ENCODE results near the gene TIMM10. TPM values are rescaled to one million over a fixed set of nuclear protein-coding genes. Genes with fewer than 3 reads are reported as not detected.

TIMM10 gene, protein sequence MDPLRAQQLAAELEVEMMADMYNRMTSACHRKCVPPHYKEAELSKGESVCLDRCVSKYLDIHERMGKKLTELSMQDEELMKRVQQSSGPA
- 10 to 100 TPM; 44.0 to 48.1 TPM for total RNA-seq

DNA sequence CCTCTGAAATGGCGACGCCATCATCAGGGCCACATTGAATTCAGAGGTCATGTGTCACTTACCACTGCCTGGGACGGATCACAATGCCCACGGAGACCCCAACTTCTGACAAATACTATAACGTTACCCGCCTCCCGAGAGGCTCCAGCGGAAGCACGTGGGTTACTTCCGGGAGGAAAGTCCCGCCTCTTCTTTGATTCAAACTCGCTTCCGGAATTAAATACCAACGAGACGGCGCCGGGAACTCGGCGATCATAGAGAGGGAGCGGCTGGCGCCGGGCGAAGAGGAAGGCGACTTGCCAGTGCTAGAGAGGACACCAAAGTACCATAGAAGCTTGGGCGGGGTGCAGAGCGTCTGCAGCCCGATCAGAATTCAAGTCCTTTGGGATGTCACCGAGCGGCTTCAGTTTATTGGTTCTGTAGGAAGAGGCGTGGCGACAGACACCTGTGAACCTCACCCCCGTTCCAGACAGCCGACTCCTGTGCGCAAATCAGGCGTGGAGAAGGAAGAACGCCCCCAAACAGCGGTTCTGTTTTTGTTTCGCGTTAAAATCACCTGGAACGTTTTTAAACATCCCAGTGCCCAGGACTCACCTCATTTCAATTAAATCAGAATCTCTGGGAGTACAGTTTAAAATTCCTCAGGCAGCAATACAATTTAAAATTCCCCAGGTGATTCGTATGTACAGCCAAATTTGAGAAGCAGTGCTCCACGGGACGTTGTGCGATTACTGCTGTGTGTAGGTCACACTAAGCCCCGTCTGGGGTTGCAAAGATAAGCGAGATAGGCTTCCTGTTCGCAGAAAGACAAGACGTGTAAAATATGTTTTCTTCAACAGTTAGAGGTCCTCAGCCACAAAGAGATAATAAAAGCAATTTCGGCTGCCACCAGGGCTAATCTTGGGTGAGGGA is at the start of gene TIMM10:
Gene TIMM10 (minus strand): TSS at position 159 of the 912 bp plus-strand sequence. CDS start 565 bp downstream, outside the sequence.
- H3K4me1 Mint-ChIP-seq, result peaks cover 38% of the 10 kb centered on the region
- H3K9me3 Mint-ChIP-seq, result no peaks in the 10 kb centered on the region
- H3K4me3 Mint-ChIP-seq, result peak within 1 kb of the TSS; percentile 88
- peak within 1 kb of the TSS; percentile 91 for H3K27ac Mint-ChIP-seq
- ATAC-seq (ENCODE audit: low read depth), result peak; percentile 96
- peaks cover 7% of the 10 kb centered on the region for H3K36me3 Mint-ChIP-seq
- POLR2A ChIA-PET, result interaction anchor here (1.1 to 2.3 kb wide), 8 partner anchors 17 to 211 kb away, joined by 3 to 8 read pairs (median 5); partner anchors contain the start of genes SSRP1 and UBE2L6
- no peaks in the 10 kb centered on the region for H3K27me3 Mint-ChIP-seq
- DNase-seq, result peak; percentile 87

DNA sequence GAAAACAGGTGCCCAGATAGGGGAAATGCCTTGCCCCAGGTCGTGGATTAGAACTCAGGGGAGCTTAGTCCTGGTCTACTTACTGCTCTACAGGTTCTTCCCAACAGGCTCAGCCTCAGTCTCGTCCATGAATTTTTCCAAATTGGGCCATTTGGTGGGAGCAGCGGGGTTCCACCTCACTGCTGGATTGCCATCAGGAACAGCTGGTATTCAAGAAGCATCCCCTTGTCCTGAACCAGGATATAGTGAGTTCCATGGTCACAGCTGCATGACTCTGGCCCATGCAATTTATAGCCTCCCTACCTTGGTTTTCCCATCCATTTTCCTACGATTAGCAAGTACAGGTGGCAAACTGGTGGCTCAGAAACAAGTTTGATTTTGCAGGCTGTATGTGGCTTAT is 43.5 kb upstream of the TIMM10 start:
- no peaks in the 10 kb centered on the region for H3K9me3 Mint-ChIP-seq
- H3K4me1 Mint-ChIP-seq, result peaks cover 18% of the 10 kb centered on the region
- peaks cover 12% of the 10 kb centered on the region for H3K27me3 Mint-ChIP-seq
- no peaks in the 10 kb centered on the region for H3K36me3 Mint-ChIP-seq
- POLR2A ChIA-PET, result interaction anchor here (1.1 kb wide), 1 partner anchor 168 kb away, joined by 3 read pairs; no protein-coding TSS in a partner anchor
- DNase-seq (no peak), ATAC-seq (ENCODE audit: low read depth) (no peak)
- H3K27ac Mint-ChIP-seq, result no peak overlapping the region
- H3K4me3 Mint-ChIP-seq, result no peak overlapping the region

DNA sequence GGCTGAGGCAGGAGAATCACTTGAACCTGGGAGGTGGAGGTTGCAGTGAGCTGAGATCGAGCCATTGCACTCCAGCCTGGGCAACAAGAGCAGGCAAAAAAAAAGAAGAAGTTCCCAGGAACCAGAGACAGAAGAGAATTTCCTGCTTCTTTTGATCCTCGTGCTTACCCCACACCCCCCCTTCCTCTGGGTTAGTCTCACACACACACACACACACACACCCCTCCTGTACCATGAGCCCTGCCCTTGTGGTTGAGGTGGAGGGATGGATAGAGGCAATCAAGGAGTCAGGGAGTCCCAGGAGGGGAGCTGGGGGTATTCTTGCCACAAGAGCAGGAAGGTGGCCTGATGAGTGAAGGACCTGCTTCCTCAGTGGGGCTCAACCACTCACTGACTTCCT is 41.1 kb upstream of the TIMM10 start:
- Mint-ChIP-seq H3K4me1 (peaks cover 22% of the 10 kb centered on the region), H3K4me3 (peak overlapping the region; percentile 42), H3K27ac (peak overlapping the region; percentile 56), H3K36me3 (peaks cover 2% of the 10 kb centered on the region), H3K27me3 (peaks cover 2% of the 10 kb centered on the region), H3K9me3 (no peaks in the 10 kb centered on the region)
- ATAC-seq (ENCODE audit: low read depth) (no peak), DNase-seq (no peak)
- POLR2A ChIA-PET, result no interaction called here

DNA sequence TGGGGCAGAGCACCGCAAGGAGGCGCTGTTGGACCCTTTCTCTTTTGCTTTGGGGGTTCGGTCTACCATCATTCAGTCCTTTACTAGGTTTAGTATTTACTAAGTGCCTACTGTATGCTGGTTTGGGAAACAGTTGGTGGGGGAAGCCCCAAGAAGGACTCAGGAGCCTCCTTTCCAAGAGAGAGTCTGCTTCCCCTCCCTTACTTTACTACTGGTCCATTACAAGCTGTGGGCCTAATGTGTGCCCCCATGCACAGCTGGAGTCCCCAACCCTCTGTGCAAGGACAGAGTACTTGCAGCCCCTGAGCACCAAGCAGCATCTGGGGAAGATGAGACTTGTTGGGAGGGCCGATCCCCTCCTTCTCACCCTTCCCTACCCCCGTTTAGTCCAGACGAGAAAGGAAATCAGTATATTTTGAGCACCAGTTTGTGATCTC is 37.8 kb upstream of the TIMM10 start:
- Mint-ChIP-seq H3K4me1 (peaks cover 38% of the 10 kb centered on the region), H3K9me3 (no peaks in the 10 kb centered on the region), H3K4me3 (peak overlapping the region; percentile 97), H3K27ac (peak overlapping the region; percentile 97), H3K27me3 (no peaks in the 10 kb centered on the region), H3K36me3 (peaks cover 21% of the 10 kb centered on the region)
- peak; percentile 7 for ATAC-seq (ENCODE audit: low read depth)
- DNase-seq, result peak; percentile 40
- POLR2A ChIA-PET, result interaction anchor here (1.0 to 2.3 kb wide), 9 partner anchors 37 to 243 kb away, joined by 3 to 29 read pairs (median 5); partner anchors contain the start of genes CLP1, SELENOH and TIMM10

DNA sequence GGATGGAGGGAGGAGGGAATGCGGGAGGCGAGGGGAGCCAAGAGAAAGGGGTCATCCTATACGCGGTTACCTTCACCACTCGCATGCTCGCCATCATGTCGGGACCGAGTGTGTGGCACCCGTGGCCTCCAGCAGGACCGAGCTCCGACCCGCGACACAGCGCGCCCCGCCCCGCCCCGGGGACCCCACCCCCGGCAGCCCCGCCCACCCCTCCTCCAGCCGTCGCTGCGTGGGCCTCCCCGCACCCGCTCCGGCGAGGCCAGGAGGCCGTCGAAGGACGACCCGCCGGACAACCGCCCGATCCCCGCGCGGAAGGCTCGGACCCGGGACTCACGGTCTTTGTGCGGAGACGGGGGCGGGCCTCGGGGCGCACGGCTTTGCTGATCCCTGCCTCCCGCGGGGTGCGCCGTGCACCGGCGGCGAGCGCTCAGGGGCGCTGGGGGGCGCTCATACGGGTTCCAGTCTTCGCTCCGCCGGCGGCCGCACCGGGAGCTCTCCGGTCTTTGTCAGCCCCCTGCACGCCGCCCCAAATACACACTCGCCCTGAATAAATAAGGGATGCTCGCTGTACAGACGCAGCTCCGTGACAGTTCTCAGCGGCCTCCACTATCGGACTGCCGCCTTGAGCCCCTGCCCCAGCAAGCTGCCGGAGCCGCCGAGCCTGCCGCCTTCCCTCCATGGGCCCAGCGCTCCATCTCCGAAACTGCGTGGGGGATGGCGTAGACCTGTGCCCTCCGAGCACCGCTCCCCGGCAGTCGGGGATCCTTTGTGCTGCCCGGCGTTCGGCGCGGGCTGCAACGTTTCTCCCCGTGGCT is 37.2 kb upstream of the TIMM10 start, which contains the start of gene UBE2L6:
Gene UBE2L6 (minus strand): TSS at position 158 of the 815 bp plus-strand sequence. CDS start 61 bp downstream, at position 97.
- Mint-ChIP-seq H3K4me1 (peaks cover 39% of the 10 kb centered on the region), H3K27me3 (no peaks in the 10 kb centered on the region), H3K36me3 (peaks cover 23% of the 10 kb centered on the region), H3K27ac (peak within 1 kb of the TSS; percentile 97), H3K9me3 (no peaks in the 10 kb centered on the region), H3K4me3 (peak within 1 kb of the TSS; percentile 97)
- POLR2A ChIA-PET, result interaction anchor here (0.6 to 2.3 kb wide), 13 partner anchors 19 to 242 kb away, joined by 3 to 29 read pairs (median 5); partner anchors contain the start of genes CLP1, SELENOH and TIMM10
- peak; percentile 94 for DNase-seq
- peak; percentile 80 for ATAC-seq (ENCODE audit: low read depth)

DNA sequence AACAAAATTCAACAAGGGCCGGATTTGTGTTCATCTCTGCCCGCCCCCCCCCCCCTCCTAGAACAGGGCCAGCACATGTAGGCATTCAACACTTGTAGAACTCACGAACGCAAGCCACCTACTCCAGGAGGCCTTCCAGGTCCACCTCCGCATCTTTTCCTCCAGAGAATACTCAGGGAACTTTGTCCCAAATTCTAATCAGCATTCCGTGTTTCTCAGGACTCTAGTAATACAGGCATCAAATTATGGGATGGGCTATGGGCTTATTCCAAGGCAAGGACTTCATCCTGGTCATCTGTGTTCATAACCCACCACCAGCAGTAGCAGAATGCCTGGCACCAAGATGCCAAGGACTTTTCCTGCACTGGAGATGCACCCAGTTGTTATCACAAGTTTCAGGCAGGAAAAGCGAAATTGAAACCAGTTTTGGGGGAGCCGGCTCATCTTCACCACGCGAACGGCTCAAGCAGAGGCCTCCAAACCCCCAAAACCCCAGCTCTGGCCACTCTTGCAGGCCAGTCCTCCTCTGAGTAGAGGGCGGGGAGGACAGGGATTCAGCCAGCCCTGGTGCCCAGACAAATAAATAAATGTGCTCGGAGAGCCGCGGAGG is 36.5 kb upstream of the TIMM10 start:
- Mint-ChIP-seq H3K27ac (peak overlapping the region; percentile 96), H3K9me3 (no peaks in the 10 kb centered on the region), H3K4me1 (peaks cover 40% of the 10 kb centered on the region), H3K36me3 (peaks cover 25% of the 10 kb centered on the region), H3K4me3 (peak overlapping the region; percentile 89), H3K27me3 (no peaks in the 10 kb centered on the region)
- POLR2A ChIA-PET, result interaction anchor here (0.6 to 2.3 kb wide), 10 partner anchors 18 to 242 kb away, joined by 3 to 29 read pairs (median 5); partner anchors contain the start of genes SELENOH and TIMM10
- ATAC-seq (ENCODE audit: low read depth) (peak; percentile 5), DNase-seq (no peak)

DNA sequence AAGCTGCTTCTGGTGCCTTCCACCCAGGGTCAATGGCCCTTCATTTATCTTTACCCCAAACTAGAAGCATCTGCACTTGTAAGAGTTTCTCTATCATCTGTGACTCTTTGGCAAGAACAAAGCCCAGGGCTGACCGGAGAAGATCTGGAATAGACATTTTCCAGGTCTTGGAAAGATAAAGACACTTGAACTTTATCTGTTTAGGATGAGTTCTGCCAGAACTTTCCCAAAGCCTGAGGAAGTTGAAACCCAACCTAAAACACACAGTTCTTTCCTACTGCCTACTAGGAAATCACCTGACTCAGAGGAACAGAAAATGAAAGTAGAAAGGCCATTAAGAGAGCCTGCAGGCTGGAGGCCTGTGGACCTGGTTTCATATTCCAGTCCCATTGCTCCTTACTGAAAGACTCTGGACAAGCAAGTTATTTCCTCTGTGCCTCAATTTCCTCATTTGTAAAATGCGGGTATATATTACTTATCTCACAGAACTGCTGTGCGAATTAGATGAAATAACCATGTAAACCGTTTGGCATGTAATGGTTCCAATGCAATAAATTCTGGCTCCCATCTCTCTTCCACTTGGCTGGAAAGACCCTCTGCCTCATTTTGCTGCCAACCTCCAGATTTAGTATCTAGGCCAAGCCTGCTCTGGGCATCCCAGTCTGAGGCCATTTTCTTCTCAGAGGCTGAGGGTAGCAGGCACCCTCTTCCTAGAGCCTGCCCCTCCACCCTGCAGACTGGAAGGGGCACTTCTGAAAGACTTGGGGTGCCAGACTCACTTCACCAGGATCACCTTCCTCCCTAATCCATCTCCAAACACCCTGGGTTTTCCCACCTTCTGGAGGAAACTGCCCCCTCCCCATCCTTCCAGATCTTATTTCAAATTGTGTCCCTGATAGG is 35.7 kb upstream of the TIMM10 start:
- H3K27me3 Mint-ChIP-seq, result no peaks in the 10 kb centered on the region
- peak overlapping the region; percentile 89 for H3K4me3 Mint-ChIP-seq
- POLR2A ChIA-PET, result interaction anchor here (0.6 to 2.2 kb wide), 11 partner anchors 17 to 234 kb away, joined by 3 to 7 read pairs (median 4); partner anchors contain the start of genes SELENOH and TIMM10
- peak overlapping the region; percentile 96 for H3K27ac Mint-ChIP-seq
- H3K4me1 Mint-ChIP-seq, result peaks cover 39% of the 10 kb centered on the region
- no peaks in the 10 kb centered on the region for H3K9me3 Mint-ChIP-seq
- ATAC-seq (ENCODE audit: low read depth) (peak; percentile 44), DNase-seq (peak; percentile 52)
- H3K36me3 Mint-ChIP-seq, result peaks cover 28% of the 10 kb centered on the region

DNA sequence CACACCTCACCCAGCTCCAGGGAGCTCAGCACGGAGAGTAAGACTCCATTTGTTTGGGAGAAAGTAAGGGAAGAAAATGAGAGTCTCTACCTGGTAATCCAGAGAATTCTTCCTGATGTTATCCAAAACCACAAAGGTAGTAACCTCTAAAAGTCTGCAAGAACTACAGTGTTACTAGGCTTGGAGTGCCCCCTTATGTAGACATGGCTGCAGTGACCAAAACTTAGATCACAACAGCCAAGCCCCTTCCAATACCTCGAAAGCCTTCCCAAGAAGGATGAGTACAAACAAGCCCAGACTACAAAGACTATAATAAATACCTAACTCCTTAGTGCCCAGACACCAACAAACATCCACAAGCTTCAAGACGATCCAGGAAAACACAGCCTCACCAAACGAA is 32.0 kb upstream of the TIMM10 start:
- peak overlapping the region; percentile 67 for H3K4me3 Mint-ChIP-seq
- H3K9me3 Mint-ChIP-seq, result no peaks in the 10 kb centered on the region
- POLR2A ChIA-PET, result no interaction called here
- H3K27ac Mint-ChIP-seq, result peak overlapping the region; percentile 71
- peaks cover 40% of the 10 kb centered on the region for H3K36me3 Mint-ChIP-seq
- no peak for ATAC-seq (ENCODE audit: low read depth)
- peaks cover 36% of the 10 kb centered on the region for H3K4me1 Mint-ChIP-seq
- H3K27me3 Mint-ChIP-seq, result no peaks in the 10 kb centered on the region
- no peak for DNase-seq

DNA sequence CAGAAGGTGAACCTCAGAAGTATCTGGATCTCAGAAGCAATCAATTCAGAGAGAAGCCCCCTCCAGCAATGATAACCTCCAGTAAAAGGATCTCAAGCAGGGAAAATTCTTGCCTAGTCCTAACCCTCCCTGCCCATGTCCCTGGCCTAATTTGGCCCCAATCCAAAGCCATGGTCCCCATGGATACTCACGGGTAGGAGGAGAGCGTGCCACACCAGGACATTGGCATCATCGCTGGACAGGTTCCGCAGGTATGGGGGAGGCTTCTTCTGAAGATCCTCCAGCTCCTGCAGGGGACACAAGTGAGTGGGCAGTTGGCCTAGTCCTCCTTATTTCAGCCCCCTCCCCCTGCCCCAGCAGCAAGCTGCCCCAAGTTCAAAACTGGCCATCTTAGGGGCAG is 29.6 kb upstream of the TIMM10 start:
- Mint-ChIP-seq H3K4me1 (peaks cover 36% of the 10 kb centered on the region), H3K36me3 (peaks cover 44% of the 10 kb centered on the region)

DNA sequence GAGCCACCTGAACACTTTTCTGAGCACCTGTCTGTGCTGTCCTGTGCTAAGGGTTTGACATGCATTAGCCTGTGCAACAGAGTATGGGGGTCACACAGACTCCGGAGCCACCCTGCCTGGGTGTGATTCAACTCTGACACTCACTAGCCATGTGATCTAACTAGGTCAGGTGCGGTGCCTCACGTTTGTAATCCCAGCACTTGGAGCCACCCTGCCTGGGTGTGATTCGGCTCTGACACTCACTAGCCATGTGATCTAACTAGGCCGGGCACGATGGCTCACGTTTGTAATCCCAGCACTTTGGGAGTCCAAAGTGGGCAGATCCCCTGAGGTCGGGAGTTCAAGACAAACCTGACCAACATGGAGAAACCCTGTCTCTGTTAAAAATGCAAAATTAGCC is 25.5 kb upstream of the TIMM10 start:
- Mint-ChIP-seq H3K4me3 (no peak overlapping the region), H3K27me3 (no peaks in the 10 kb centered on the region), H3K9me3 (no peaks in the 10 kb centered on the region), H3K4me1 (peaks cover 10% of the 10 kb centered on the region), H3K27ac (no peak overlapping the region), H3K36me3 (peaks cover 47% of the 10 kb centered on the region)
- no peak for DNase-seq
- POLR2A ChIA-PET, result no interaction called here
- no peak for ATAC-seq (ENCODE audit: low read depth)

More for the DNA sequence above, 29.6 kb upstream of the TIMM10 start:
- Mint-ChIP-seq H3K9me3 (no peaks in the 10 kb centered on the region), H3K27me3 (no peaks in the 10 kb centered on the region), H3K27ac (no peak overlapping the region), H3K4me3 (no peak overlapping the region)
- DNase-seq (no peak), ATAC-seq (ENCODE audit: low read depth) (no peak)
- POLR2A ChIA-PET, result no interaction called here

DNA sequence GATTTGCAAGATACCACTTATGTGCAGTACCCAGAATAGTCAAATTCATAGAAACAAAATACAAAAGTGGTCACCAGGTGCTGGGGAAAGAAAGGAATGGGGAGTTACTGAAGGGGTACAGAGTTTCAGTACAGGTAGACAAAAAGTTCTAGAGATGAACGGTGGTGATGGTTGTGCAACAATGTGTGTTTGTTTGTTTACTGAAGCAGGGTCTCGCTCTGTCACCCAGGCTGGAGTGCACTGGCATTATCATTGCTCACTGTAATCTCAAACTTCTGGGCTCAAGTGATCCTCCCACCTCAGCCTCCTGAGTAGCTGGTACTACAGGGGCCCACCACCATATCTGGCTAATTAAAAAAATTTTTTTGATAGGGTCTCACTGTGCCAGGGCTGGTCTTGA is 24.8 kb upstream of the TIMM10 start:
- H3K27ac Mint-ChIP-seq, result peak overlapping the region; percentile 24
- DNase-seq (no peak), ATAC-seq (ENCODE audit: low read depth) (no peak)
- POLR2A ChIA-PET, result no interaction called here
- H3K36me3 Mint-ChIP-seq, result peaks cover 47% of the 10 kb centered on the region
- H3K9me3 Mint-ChIP-seq, result no peaks in the 10 kb centered on the region
- no peaks in the 10 kb centered on the region for H3K27me3 Mint-ChIP-seq
- H3K4me1 Mint-ChIP-seq, result peaks cover 9% of the 10 kb centered on the region
- H3K4me3 Mint-ChIP-seq, result no peak overlapping the region

DNA sequence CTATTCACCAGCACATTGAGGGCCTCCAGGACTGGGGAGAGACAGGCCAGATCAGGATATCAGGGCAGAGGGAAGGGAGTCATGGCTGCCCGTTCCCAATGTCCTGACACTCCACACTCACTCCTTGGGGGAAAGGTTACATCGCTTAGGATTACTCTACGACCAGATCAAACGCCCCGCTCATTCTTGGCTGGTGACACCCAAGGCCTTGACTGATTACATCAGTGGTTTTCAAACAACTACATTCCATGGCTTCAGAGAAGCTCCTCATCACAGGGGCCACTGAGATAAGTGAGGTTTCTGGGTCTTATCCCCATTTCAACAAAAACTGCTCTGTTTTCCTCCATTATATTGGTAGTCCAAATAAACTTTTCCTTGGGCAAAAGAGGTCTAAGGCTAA is 21.9 kb upstream of the TIMM10 start:
- Mint-ChIP-seq H3K27me3 (no peaks in the 10 kb centered on the region), H3K9me3 (no peaks in the 10 kb centered on the region), H3K4me1 (peaks cover 21% of the 10 kb centered on the region), H3K4me3 (no peak overlapping the region), H3K36me3 (peaks cover 41% of the 10 kb centered on the region), H3K27ac (no peak overlapping the region)
- ATAC-seq (ENCODE audit: low read depth) (no peak), DNase-seq (no peak)
- POLR2A ChIA-PET, result no interaction called here

All from activated naive CD8-positive, alpha-beta T cell treated with anti-CD3 and anti-CD28 coated beads, Interleukin-2, amount 10 ng/mL, durations not matched to agents 7 days and 5 days (primary cell).